Hematopoietic multipotent progenitor cell (in vitro differentiated cells): ENCODE data around the gene ZNF566. TPM values are rescaled to one million over a fixed set of nuclear protein-coding genes. Genes with fewer than 3 reads are reported as not detected.
"Not testable (repeated sequence)": the region's sequence is repeated elsewhere in the genome, so short reads cannot be mapped to it uniquely, and the experiment has no call there.

Experiments used
- DNase-seq, 3 donors: peaks; one replicate each; pipeline ENCODE4 v3.0.0-alpha.2; 2011 to 2015; ENCODE audit warnings: low read depth in 2 of 3, low spot score in 2 of 3
- total RNA-seq: library from RNA; depleted of rRNA; stranded (reverse); fragments of >200 nt; gene quantifications from one replicate; pipeline ENCODE4 v1.2.3, GENCODE V29; 2012

ZNF566 gene
- total RNA-seq = 4.8 TPM

GRCh38 chr19:36489118-36489919 is at the start of gene ZNF566:
TSS of gene ZNF566 (minus strand) at chr19:36489561. CDS start at chr19:36476557, 13,004 bp downstream.
- peak; percentile 76 to 99 (median 96) for DNase-seq

- DNase-seq = peak in 2 of 3 donors; percentile 39 to 51
Observed at GRCh38 chr19:36528921-36529518, 39.7 kb upstream of the ZNF566 start.

- DNase-seq = peak; percentile 74 to 98 (median 96)
Observed at GRCh38 chr19:36528194-36528920, 39.0 kb upstream of the ZNF566 start, which contains the start of gene ZNF260. TSS of gene ZNF260 (minus strand) at chr19:36528271. CDS start at chr19:36515238, 13,033 bp downstream.

- no peak for DNase-seq
Observed at GRCh38 chr19:36527873-36528193, 38.5 kb upstream of the ZNF566 start.

- no peak for DNase-seq
Observed at GRCh38 chr19:36527341-36527740, 38.0 kb upstream of the ZNF566 start.

- no peak for DNase-seq
Observed at GRCh38 chr19:36526581-36526980, 37.2 kb upstream of the ZNF566 start.

- DNase-seq = no peak
Observed at GRCh38 chr19:36524617-36525016, 35.3 kb upstream of the ZNF566 start.

GRCh38 chr19:36514012-36514612 is 24.8 kb upstream of the ZNF566 start:
- no peak for DNase-seq

- DNase-seq = no peak
Observed at GRCh38 chr19:36508325-36508724, 19.0 kb upstream of the ZNF566 start.

GRCh38 chr19:36501973-36502372 is 12.6 kb upstream of the ZNF566 start:
- DNase-seq = no peak

GRCh38 chr19:36497001-36497400 is 7.6 kb upstream of the ZNF566 start:
- DNase-seq = no peak

GRCh38 chr19:36492689-36493453 is 3.5 kb upstream of the ZNF566 start:
- peak in 2 of 3 donors; percentile 49 to 59 for DNase-seq

- not testable (repeated sequence) for DNase-seq
Observed at GRCh38 chr19:36490846-36491245, 1.5 kb upstream of the ZNF566 start.

GRCh38 chr19:36489920-36490415 is 607 bp upstream of the ZNF566 start:
- DNase-seq = peak in 2 of 3 donors; percentile 91 to 95

GRCh38 chr19:36488846-36489117 is 579 bp downstream of the ZNF566 start:
- peak in 2 of 3 donors; percentile 37 to 46 for DNase-seq

- DNase-seq = no peak
Observed at GRCh38 chr19:36488118-36488845, 1.1 kb downstream of the ZNF566 start.

GRCh38 chr19:36483653-36484052 is 5.7 kb downstream of the ZNF566 start:
- peak in 1 of 3 donors; percentile 3 for DNase-seq

- DNase-seq = no peak
Observed at GRCh38 chr19:36482876-36483275, 6.5 kb downstream of the ZNF566 start.

- no peak for DNase-seq
Observed at GRCh38 chr19:36460046-36460445, 29.3 kb downstream of the ZNF566 start.

GRCh38 chr19:36456831-36457230 is 32.5 kb downstream of the ZNF566 start:
- DNase-seq = no peak
